ENCODE measurements around the gene IGF2BP2.

DNA sequence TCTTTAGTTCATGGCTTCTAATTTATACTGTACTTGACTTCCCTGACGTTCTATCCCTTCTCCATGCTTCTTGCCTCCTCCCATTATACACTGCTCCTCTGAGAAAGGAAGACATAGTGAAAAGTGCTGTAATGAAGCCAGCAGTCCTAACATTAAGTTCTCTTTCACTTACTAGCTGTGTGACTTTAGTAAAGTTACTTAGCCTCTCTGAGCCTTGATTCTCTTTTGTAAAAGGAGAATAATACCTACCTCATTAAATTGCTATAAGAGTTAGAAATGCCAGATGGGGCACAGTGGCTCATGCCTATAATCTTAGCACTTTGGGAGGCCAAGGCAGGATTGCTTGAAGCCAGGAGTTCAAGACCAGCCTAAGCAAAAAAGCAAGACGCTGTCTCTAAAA is 18.8 kb upstream of the IGF2BP2 start:
- TF ChIP-seq RFX5 (IDR thresholded peaks at IDR 0.05; ENCODE audit: borderline replicate concordance, low read depth, low read length) (no peak), NRF1 (IDR thresholded peaks at IDR 0.05; ENCODE audit: low read depth, low read length) (no peak), SIN3A (conservative IDR thresholded peaks at IDR 0.05 in 1 of 2, IDR thresholded peaks at IDR 0.05 in 1 of 2; ENCODE audit: low read depth in 1 of 2, low read length in 2 of 2) (no peak), SRF (IDR thresholded peaks at IDR 0.05; ENCODE audit: low read depth, low read length) (no peak), POLR2AphosphoS5 (IDR thresholded peaks at IDR 0.05; ENCODE audit: low read depth, low read length) (no peak), POLR2A (IDR thresholded peaks at IDR 0.05; ENCODE audit: control extremely low read depth in 1 of 2, low read depth in 2 of 2, low read length in 2 of 2) (no peak), RAD21 (IDR thresholded peaks at IDR 0.05 in 1 of 2, conservative IDR thresholded peaks at IDR 0.05 in 1 of 2; ENCODE audit: low read depth in 2 of 2, low read length in 2 of 2) (no peak), SP1 (IDR thresholded peaks at IDR 0.05; ENCODE audit: low read depth, low read length) (no peak), EP300 (IDR thresholded peaks at IDR 0.05; ENCODE audit: borderline replicate concordance in 1 of 2, low read depth in 2 of 2, low read length in 2 of 2) (no peak), HDAC6 (IDR thresholded peaks at IDR 0.05; ENCODE audit: low read depth, low read length) (no peak)
- TF ChIP-seq, protein P1, sequence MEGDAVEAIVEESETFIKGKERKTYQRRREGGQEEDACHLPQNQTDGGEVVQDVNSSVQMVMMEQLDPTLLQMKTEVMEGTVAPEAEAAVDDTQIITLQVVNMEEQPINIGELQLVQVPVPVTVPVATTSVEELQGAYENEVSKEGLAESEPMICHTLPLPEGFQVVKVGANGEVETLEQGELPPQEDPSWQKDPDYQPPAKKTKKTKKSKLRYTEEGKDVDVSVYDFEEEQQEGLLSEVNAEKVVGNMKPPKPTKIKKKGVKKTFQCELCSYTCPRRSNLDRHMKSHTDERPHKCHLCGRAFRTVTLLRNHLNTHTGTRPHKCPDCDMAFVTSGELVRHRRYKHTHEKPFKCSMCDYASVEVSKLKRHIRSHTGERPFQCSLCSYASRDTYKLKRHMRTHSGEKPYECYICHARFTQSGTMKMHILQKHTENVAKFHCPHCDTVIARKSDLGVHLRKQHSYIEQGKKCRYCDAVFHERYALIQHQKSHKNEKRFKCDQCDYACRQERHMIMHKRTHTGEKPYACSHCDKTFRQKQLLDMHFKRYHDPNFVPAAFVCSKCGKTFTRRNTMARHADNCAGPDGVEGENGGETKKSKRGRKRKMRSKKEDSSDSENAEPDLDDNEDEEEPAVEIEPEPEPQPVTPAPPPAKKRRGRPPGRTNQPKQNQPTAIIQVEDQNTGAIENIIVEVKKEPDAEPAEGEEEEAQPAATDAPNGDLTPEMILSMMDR (IDR thresholded peaks at IDR 0.05; ENCODE audit: control extremely low read depth in 1 of 3, insufficient read depth in 1 of 3, low read depth in 1 of 3, low read length in 3 of 3) = no peak
- TF ChIP-seq, protein P2, sequence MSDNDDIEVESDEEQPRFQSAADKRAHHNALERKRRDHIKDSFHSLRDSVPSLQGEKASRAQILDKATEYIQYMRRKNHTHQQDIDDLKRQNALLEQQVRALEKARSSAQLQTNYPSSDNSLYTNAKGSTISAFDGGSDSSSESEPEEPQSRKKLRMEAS (IDR thresholded peaks at IDR 0.05) = no peak

All from H1 (cell line).